Neural crest cell (in vitro differentiated cells): ENCODE data around the gene OR5W2. TPM values are rescaled to one million over a fixed set of nuclear protein-coding genes. Genes with fewer than 3 reads are reported as not detected.
"Not testable (repeated sequence)": the region's sequence is repeated elsewhere in the genome, so short reads cannot be mapped to it uniquely, and the experiment has no call there.

Experiments used
- DNase-seq: peaks from one replicate; pipeline ENCODE4 v3.0.0; 2021; ENCODE audit warnings: low read depth, mixed read lengths, low spot score
- H3K27ac Mint-ChIP-seq: one replicate; pipeline ENCODE4 v1.8.0; 2021; ENCODE audit warnings: mild to moderate bottlenecking, mixed read lengths; ENCODE audit not compliant: unreplicated experiment
- H3K27me3 Mint-ChIP-seq: 2 replicates; pipeline ENCODE4 v1.8.0; 2021; ENCODE audit warnings: low read depth, mild to moderate bottlenecking, mixed read lengths
- H3K36me3 Mint-ChIP-seq: 2 replicates; pipeline ENCODE4 v1.8.0; 2021; ENCODE audit warnings: low read depth, mild to moderate bottlenecking, mixed read lengths
- H3K4me1 Mint-ChIP-seq: 2 replicates; pipeline ENCODE4 v1.8.0; 2021; ENCODE audit warnings: mixed read lengths
- H3K4me3 Mint-ChIP-seq: one replicate; pipeline ENCODE4 v1.8.0; 2021; ENCODE audit warnings: mild to moderate bottlenecking, mixed read lengths
- H3K9me3 Mint-ChIP-seq: 2 replicates; pipeline ENCODE4 v1.8.0; 2021; ENCODE audit warnings: mixed read lengths
- total RNA-seq: library from RNA; stranded (reverse); gene quantifications from 2 replicates; pipeline ENCODE4 v1.2.1, GENCODE V29; 2021
- TF ChIP-seq, protein P1 (sequence below): fragments of 200-600 bp; sonication (generic); conservative IDR thresholded peaks from 2 replicates; pipeline ENCODE4 v1.5.0; 2021; ENCODE audit warnings: antibody characterized with exemption, mild to moderate bottlenecking

The OR5W2 gene
- total RNA-seq, 1 donor from 2014 or later: not detected

DNA sequence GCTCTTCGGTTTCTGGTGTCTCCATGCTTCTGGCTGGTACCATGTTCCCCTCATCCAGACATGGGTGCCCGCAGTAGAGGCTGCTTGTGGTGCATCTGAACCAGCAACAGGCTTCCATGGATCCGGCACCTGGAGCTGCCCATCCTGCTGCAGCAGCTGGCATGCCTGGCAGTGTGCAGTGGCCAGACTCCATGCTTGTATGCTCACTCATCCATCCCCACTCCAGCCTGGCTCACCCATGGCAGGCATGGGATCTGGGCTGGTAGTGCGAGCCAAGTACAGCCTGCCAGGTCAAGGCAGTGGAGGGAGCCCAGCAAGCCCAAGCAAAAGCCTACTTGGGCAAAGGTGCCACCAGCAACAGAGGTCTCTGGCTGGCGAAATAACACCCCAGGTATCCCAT is 6.2 kb upstream of the OR5W2 start:
- peaks cover 4% of the 10 kb centered on the region for H3K9me3 Mint-ChIP-seq
- TF ChIP-seq, protein P1, sequence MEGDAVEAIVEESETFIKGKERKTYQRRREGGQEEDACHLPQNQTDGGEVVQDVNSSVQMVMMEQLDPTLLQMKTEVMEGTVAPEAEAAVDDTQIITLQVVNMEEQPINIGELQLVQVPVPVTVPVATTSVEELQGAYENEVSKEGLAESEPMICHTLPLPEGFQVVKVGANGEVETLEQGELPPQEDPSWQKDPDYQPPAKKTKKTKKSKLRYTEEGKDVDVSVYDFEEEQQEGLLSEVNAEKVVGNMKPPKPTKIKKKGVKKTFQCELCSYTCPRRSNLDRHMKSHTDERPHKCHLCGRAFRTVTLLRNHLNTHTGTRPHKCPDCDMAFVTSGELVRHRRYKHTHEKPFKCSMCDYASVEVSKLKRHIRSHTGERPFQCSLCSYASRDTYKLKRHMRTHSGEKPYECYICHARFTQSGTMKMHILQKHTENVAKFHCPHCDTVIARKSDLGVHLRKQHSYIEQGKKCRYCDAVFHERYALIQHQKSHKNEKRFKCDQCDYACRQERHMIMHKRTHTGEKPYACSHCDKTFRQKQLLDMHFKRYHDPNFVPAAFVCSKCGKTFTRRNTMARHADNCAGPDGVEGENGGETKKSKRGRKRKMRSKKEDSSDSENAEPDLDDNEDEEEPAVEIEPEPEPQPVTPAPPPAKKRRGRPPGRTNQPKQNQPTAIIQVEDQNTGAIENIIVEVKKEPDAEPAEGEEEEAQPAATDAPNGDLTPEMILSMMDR: no peak
- no peaks in the 10 kb centered on the region for H3K4me1 Mint-ChIP-seq

DNA sequence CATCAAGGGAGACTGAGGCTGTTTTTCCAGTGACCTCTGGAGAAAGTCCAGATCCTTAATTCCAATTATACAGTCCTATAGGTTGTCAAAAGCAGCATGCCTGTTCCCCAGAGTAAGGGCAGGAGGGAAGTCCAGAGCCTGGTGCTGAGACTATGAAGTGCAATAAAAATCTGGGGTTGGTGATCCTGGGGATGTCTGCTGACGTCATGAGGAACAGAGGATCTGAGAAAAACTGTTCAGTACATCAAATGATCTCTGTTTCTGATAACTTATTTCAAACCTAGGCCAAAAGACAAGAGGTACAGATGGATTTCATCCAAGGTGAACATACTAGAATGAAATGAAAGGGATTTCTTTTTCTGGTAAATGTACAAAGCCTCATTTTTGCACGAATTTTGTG is 12.1 kb downstream of the OR5W2 start:
- Mint-ChIP-seq H3K4me1 (no peaks in the 10 kb centered on the region), H3K9me3 (peaks cover 6% of the 10 kb centered on the region), H3K36me3 (no peaks in the 10 kb centered on the region), H3K27me3 (no peaks in the 10 kb centered on the region), H3K4me3 (no peak overlapping the region), H3K27ac (no peak overlapping the region)
- no peak for DNase-seq
- TF ChIP-seq, protein P1: no peak

More for the DNA sequence above, 6.2 kb upstream of the OR5W2 start:
- Mint-ChIP-seq H3K36me3 (no peaks in the 10 kb centered on the region), H3K27me3 (no peaks in the 10 kb centered on the region), H3K4me3 (no peak overlapping the region), H3K27ac (no peak overlapping the region)
- no peak for DNase-seq

DNA sequence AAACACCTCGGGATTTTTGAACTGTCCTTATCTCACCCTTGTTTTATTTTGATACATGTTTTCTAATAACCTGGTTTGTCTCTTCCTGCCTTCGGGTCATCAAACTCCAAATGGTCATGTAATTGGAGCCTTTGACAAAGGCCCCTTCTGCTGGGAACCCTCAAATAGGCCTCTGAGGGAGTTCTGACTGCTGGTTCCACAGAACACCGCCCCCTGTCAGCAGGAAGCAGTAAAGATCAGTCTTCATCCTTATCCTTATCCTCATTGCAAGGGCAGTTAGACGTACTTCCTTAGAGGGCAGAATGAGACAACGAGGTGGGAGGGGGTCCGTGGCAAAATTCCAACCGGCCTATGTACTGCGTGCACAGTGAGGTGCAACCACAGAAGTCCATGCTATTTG is 19.2 kb downstream of the OR5W2 start:
- H3K4me3 Mint-ChIP-seq: no peak overlapping the region
- H3K9me3 Mint-ChIP-seq: peaks cover 10% of the 10 kb centered on the region
- no peaks in the 10 kb centered on the region for H3K4me1 Mint-ChIP-seq
- no peaks in the 10 kb centered on the region for H3K27me3 Mint-ChIP-seq
- TF ChIP-seq, protein P1: no peak
- H3K36me3 Mint-ChIP-seq: peaks cover 5% of the 10 kb centered on the region
- no peak for DNase-seq
- no peak overlapping the region for H3K27ac Mint-ChIP-seq

DNA sequence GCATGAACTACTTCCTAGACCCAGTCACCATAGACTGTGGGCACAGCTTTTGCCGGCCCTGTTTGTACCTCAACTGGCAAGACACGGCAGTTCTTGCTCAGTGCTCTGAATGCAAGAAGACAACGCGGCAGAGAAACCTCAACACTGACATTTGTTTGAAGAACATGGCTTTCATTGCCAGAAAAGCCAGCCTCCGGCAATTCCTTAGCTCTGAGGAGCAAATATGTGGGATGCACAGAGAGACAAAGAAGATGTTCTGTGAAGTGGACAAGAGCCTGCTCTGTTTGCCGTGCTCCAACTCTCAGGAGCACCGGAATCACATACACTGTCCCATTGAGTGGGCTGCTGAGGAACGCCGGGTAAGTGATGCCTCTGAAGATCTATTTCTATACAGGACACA is 28.9 kb downstream of the OR5W2 start:
- DNase-seq, H3K4me3 Mint-ChIP-seq, H3K36me3 Mint-ChIP-seq, H3K9me3 Mint-ChIP-seq, H3K27me3 Mint-ChIP-seq, H3K27ac Mint-ChIP-seq, H3K4me1 Mint-ChIP-seq: not testable (repeated sequence)

DNA sequence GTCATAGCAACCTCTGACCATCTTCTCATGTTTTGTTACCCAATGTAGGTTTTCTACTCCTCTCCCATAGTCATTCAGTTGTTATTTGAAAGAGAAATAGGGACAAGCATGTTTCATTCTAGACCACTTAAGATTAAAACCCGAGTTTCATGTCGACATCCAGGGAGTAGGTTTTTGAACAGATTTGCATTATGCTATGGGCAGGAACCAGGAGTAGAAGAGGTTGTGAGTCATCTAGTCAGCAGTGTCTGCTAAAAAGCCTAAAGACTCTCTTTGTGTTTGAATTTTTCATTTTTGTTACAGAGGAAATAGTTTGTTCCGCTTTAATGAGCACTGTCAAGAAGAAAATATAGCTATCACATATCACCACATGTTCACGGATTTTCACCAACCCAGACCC is 29.4 kb downstream of the OR5W2 start:
- not testable (repeated sequence) for H3K4me1 Mint-ChIP-seq, H3K27me3 Mint-ChIP-seq, H3K36me3 Mint-ChIP-seq, H3K9me3 Mint-ChIP-seq, H3K4me3 Mint-ChIP-seq, DNase-seq, H3K27ac Mint-ChIP-seq

DNA sequence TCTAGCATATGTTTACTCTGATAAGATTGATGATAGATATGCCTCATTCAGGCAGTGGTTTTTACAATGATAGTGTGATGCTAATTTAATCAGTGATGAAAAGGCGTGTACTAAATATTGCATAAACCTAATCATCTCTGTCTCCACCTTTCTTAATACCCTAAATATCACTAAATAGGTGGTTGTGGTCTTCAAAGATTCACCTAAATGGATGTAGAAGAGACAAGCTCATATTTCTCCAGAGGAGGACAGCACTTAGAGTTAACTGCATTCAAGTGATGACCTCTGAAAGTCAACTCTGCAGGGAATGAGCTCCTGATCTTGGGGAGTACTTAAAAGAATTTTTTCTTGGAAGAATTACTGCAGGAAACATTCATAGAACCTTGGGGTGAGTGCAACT is 31.4 kb downstream of the OR5W2 start, which contains the start of gene TRIM51:
Gene TRIM51 (plus strand): TSS at position 301 of the 400 bp plus-strand sequence. CDS start 2,132 bp downstream, outside the sequence.
- H3K27me3 Mint-ChIP-seq, H3K4me1 Mint-ChIP-seq, DNase-seq, H3K36me3 Mint-ChIP-seq, H3K4me3 Mint-ChIP-seq, H3K27ac Mint-ChIP-seq: not testable (repeated sequence)
- H3K9me3 Mint-ChIP-seq: peaks cover 10% of the 10 kb centered on the region

DNA sequence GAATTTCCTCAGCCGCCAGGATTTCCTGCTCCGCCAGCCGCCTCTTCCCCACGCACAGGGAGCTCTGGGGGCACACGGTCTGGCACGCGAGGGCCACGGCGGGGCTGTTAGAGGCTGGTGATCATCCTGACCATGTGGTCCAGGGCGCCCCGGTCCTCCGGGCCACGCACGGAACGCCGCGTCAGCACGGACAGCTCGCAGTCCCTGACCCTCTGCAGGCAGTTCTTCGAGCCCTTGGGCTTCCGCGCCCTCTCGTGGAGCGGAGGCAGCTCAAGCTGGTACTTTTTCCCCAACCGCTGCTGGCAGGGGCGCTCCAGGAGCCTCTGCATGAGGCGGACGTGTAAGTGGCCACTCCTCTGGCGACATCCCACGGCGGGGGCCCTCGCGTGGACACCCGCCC is 41.2 kb downstream of the OR5W2 start:
- H3K36me3 Mint-ChIP-seq, H3K4me3 Mint-ChIP-seq, H3K4me1 Mint-ChIP-seq, H3K9me3 Mint-ChIP-seq, H3K27me3 Mint-ChIP-seq, H3K27ac Mint-ChIP-seq, DNase-seq: not testable (repeated sequence)

DNA sequence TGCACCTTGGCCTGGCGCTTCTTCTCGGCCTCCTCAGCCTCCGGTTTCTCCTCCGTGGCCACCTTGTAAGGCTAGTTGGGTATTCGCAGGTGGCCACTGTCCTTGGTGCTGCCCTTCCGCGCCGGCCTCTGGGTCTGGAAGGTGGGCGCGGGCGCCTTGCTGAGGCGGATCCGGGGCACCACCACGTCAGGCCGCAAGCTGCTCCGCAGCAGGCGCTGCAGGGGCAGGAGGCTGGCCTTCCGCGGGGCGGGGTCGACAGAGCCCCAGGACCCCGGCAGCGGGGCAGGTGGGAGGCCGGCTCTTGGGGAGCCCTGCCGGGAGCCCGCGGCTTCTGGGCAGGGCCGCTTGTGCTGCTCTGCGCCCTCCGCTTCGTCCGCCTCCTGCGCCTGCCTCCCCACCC is 41.7 kb downstream of the OR5W2 start:
- H3K36me3 Mint-ChIP-seq, H3K27ac Mint-ChIP-seq, DNase-seq, H3K27me3 Mint-ChIP-seq, H3K4me3 Mint-ChIP-seq, H3K4me1 Mint-ChIP-seq, H3K9me3 Mint-ChIP-seq: not testable (repeated sequence)

DNA sequence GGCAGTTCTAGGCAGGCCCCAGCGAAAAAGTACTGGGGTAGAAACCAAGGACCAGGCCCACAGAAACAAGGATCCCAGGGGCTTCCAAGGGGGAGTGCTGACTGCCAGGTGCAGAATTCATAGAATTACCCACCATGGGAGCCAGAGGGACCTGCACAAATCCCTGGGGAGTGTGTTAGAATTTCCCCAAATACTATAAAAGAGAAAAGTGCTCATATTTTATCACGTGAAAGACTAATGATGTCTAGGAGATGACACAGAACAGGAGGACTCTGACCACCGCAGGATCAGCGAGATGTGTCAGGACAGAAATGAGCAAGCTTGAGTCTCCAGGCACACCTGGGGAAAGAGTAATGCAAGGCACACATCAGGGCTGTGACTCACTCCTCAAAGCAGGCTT is 47.0 kb downstream of the OR5W2 start:
- H3K27me3 Mint-ChIP-seq, H3K36me3 Mint-ChIP-seq, H3K4me1 Mint-ChIP-seq, H3K27ac Mint-ChIP-seq, DNase-seq, H3K9me3 Mint-ChIP-seq, H3K4me3 Mint-ChIP-seq: not testable (repeated sequence)
